IMR-90 (cell line): ENCODE data around the gene BEND2. TPM values are rescaled to one million over a fixed set of nuclear protein-coding genes. Genes with fewer than 3 reads are reported as not detected.

ENCODE experiments used
- ATAC-seq: fragments of 200-7000 bp; cut with Tn5 transposase; 2 replicates; pipeline ENCODE4 v1.9.1; 2020; ENCODE audit warnings: low read depth, mild to moderate bottlenecking, moderate library complexity
- BruUV-seq: library from RNA; stranded (reverse); fragments of 400-500 nt; replicated peaks from 2 replicates; lab custom pipeline; 2021; lab: Mats Ljungman, UMichigan
- CTCF ChIA-PET: fragments of 300-600 bp; formaldehyde crosslinking; extraction: SDS; loops from one replicate; lab custom pipeline; 2021; ENCODE audit warnings: antibody characterized with exemption; lab: Yijun Ruan, JAX
- POLR2A ChIA-PET: fragments of 300-600 bp; sonication (Branson Sonifier 250); formaldehyde crosslinking; loops from one replicate; lab custom pipeline; 2022; ENCODE audit warnings: antibody characterized with exemption; ENCODE audit not compliant: unreplicated experiment; lab: Charles Lee
- DNase-seq: peaks from one replicate; pipeline ENCODE4 v3.0.0; 2013
- H2AFZ ChIP-seq: replicated peaks from 2 replicates; pipeline ENCODE3; 2013; ENCODE audit warnings: low read length, mild to moderate bottlenecking; ENCODE audit not compliant: poor library complexity
- H2AK5ac ChIP-seq: 2 replicates; pipeline ENCODE4 v1.6.1; 2013; ENCODE audit warnings: low read depth, low read length, inconsistent platforms
- H2AK9ac ChIP-seq: replicated peaks from 2 replicates; pipeline ENCODE3; 2013; ENCODE audit warnings: mild to moderate bottlenecking, low read depth, low read length, moderate library complexity; ENCODE audit not compliant: poor library complexity
- H2BK120ac ChIP-seq: 2 replicates; pipeline ENCODE4 v1.6.1; 2013; ENCODE audit warnings: low read depth, low read length, inconsistent platforms
- H2BK15ac ChIP-seq: 3 replicates; pipeline ENCODE4 v1.6.1; 2013; ENCODE audit warnings: low read depth, low read length, inconsistent platforms
- H2BK20ac ChIP-seq: 2 replicates; pipeline ENCODE4 v1.6.1; 2013; ENCODE audit warnings: low read depth, mild to moderate bottlenecking, inconsistent platforms, low read length, moderate library complexity
- H2BK5ac ChIP-seq: 2 replicates; pipeline ENCODE4 v1.6.1; 2013; ENCODE audit warnings: mild to moderate bottlenecking, low read depth, low read length, inconsistent platforms; ENCODE audit not compliant: poor library complexity, severe bottlenecking
- H3K14ac ChIP-seq: replicated peaks from 2 replicates; pipeline ENCODE4 v1.6.1; 2013; ENCODE audit warnings: low read depth, low read length, inconsistent platforms
- H3K18ac ChIP-seq: 2 replicates; pipeline ENCODE4 v1.6.1; 2013; ENCODE audit warnings: low read depth, low read length, control low read depth
- H3K23ac ChIP-seq: 2 replicates; pipeline ENCODE4 v1.6.1; 2013; ENCODE audit warnings: low read depth, low read length, inconsistent platforms
- H3K27ac ChIP-seq: 2 replicates; pipeline ENCODE4 v1.5.1; 2013; ENCODE audit warnings: mild to moderate bottlenecking, control low read depth, low read length; ENCODE audit not compliant: insufficient read depth
- H3K27me3 ChIP-seq: 2 replicates; pipeline ENCODE4 v1.6.1; 2013; ENCODE audit warnings: low read length; ENCODE audit not compliant: control insufficient read depth, insufficient read depth
- H3K36me3 ChIP-seq: 2 replicates; pipeline ENCODE4 v1.6.1; 2013; ENCODE audit warnings: low read length, mixed read lengths; ENCODE audit not compliant: control insufficient read depth, insufficient read depth
- H3K4ac ChIP-seq: 2 replicates; pipeline ENCODE4 v1.6.1; 2013; ENCODE audit warnings: low read depth, low read length, inconsistent platforms
- H3K4me1 ChIP-seq: 2 replicates; pipeline ENCODE4 v1.6.1; 2013; ENCODE audit warnings: low read length, mixed read lengths; ENCODE audit not compliant: control insufficient read depth, insufficient read depth
- H3K4me2 ChIP-seq: 2 replicates; pipeline ENCODE4 v1.6.1; 2013; ENCODE audit warnings: low read depth, mild to moderate bottlenecking, control low read depth, low read length, moderate library complexity
- H3K4me3 ChIP-seq: 2 replicates; pipeline ENCODE4 v1.5.1; 2013; ENCODE audit warnings: low read depth, mild to moderate bottlenecking, control low read depth, low read length, moderate library complexity; ENCODE audit not compliant: insufficient read depth
- H3K56ac ChIP-seq: 2 replicates; pipeline ENCODE4 v1.6.1; 2013; ENCODE audit warnings: low read length, inconsistent platforms; ENCODE audit not compliant: insufficient read depth; ENCODE audit errors: extremely low read depth
- H3K79me1 ChIP-seq, 2 experiments: 2 replicates each; pipeline ENCODE4 v1.6.1; 2013; ENCODE audit warnings: low read length in 2 of 2, inconsistent platforms in 1 of 2, low read depth in 1 of 2
- H3K9ac ChIP-seq: 2 replicates; pipeline ENCODE4 v1.6.1; 2013; ENCODE audit warnings: low read depth, low read length, control low read depth
- H3K9me1 ChIP-seq: 2 replicates; pipeline ENCODE4 v1.6.1; 2013; ENCODE audit warnings: low read length, inconsistent platforms; ENCODE audit not compliant: insufficient read depth
- H3K9me3 ChIP-seq: 2 replicates; pipeline ENCODE4 v1.6.1; 2013; ENCODE audit warnings: low read length; ENCODE audit not compliant: control insufficient read depth, insufficient read depth
- H4K20me1 ChIP-seq: 2 replicates; pipeline ENCODE4 v1.6.1; 2013; ENCODE audit warnings: low read length, inconsistent platforms; ENCODE audit not compliant: insufficient read depth
- H4K5ac ChIP-seq: 2 replicates; pipeline ENCODE4 v1.6.1; 2013; ENCODE audit warnings: mild to moderate bottlenecking, low read depth, low read length, control low read depth
- H4K8ac ChIP-seq, 2 experiments: 2 replicates each; pipeline ENCODE4 v1.6.1; 2013; ENCODE audit warnings: low read depth in 2 of 2, low read length in 2 of 2, control low read depth in 1 of 2, inconsistent platforms in 1 of 2
- H4K91ac ChIP-seq: 2 replicates; pipeline ENCODE4 v1.6.1; 2013; ENCODE audit warnings: low read depth, low read length, inconsistent platforms; ENCODE audit not compliant: insufficient read depth
- BHLHE40 ChIP-seq: fragments of 150-350 bp; IDR thresholded peaks from 2 replicates; pipeline ENCODE4 v1.6.1; 2016; ENCODE audit warnings: mild to moderate bottlenecking, low read depth, low read length
- CEBPB ChIP-seq: IDR thresholded peaks from 2 replicates; pipeline ENCODE4 v1.6.1; 2012; ENCODE audit warnings: low read depth, low read length, improper control_type of control experiment
- CTCF ChIP-seq: conservative IDR thresholded peaks from 2 replicates; pipeline ENCODE4 v1.5.1; 2012; ENCODE audit warnings: mild to moderate bottlenecking, low read depth, low read length, improper control_type of control experiment
- ELK1 ChIP-seq: fragments of 150-350 bp; IDR thresholded peaks from 2 replicates; pipeline ENCODE4 v1.6.1; 2016; ENCODE audit warnings: low read depth, mild to moderate bottlenecking, low read length, moderate library complexity, borderline replicate concordance
- MAFK ChIP-seq: IDR thresholded peaks from 2 replicates; pipeline ENCODE4 v1.6.1; 2012; ENCODE audit warnings: low read depth, low read length, improper control_type of control experiment
- MAZ ChIP-seq: IDR thresholded peaks from 2 replicates; pipeline ENCODE4 v1.6.1; 2012; ENCODE audit warnings: low read depth, mild to moderate bottlenecking, low read length, improper control_type of control experiment, moderate library complexity, borderline replicate concordance
- NFE2L2 ChIP-seq: fragments of 150-350 bp; IDR thresholded peaks from 2 replicates; pipeline ENCODE4 v1.6.1; 2016; ENCODE audit warnings: low read depth, mild to moderate bottlenecking, low read length
- POLR2A ChIP-seq: IDR thresholded peaks from 2 replicates; pipeline ENCODE4 v1.6.1; 2012; ENCODE audit warnings: mild to moderate bottlenecking, low read depth, low read length
- RAD21 ChIP-seq: IDR thresholded peaks from 2 replicates; pipeline ENCODE4 v1.6.1; 2012; ENCODE audit warnings: low read length, improper control_type of control experiment
- RFX5 ChIP-seq: IDR thresholded peaks from 2 replicates; pipeline ENCODE4 v1.8.0; 2012; ENCODE audit warnings: low read depth, mild to moderate bottlenecking, low read length, moderate library complexity
- SMC3 ChIP-seq: fragments of 150-350 bp; IDR thresholded peaks from 2 replicates; pipeline ENCODE4 v1.6.1; 2016; ENCODE audit warnings: low read depth, mild to moderate bottlenecking, antibody characterized with exemption, low read length, moderate library complexity
- USF2 ChIP-seq: fragments of 150-350 bp; IDR thresholded peaks from 2 replicates; pipeline ENCODE4 v1.6.1; 2017; ENCODE audit warnings: mild to moderate bottlenecking, antibody characterized with exemption, low read length, low read depth
- WGBS, 2 experiments: methylation state at CpG; one replicate each; pipeline versions ENCODE4 v1.1.5 to v1.1.7; 2013; ENCODE audit warnings: missing lambda C conversion rate in 2 of 2; ENCODE audit not compliant: insufficient read length in 1 of 2; ENCODE audit errors: extremely low coverage in 2 of 2; 5-methylcytosine and 5-hydroxymethylcytosine counted together
- dilution Hi-C: fragments of 300-500 bp; cut with HindIII; formaldehyde crosslinking; loops from one replicate; pipeline ENCODE4 v1.14.3; 2018; ENCODE audit warnings: low sequenced_read_pairs; ENCODE audit not compliant: unreplicated experiment
- in situ Hi-C: fragments of 300-500 bp; cut with MboI; formaldehyde crosslinking; loops from 3 replicates; pipeline ENCODE4 v1.14.3; 2019; ENCODE audit warnings: low sequenced_read_pairs, inconsistent platforms, mixed read lengths
- intact Hi-C: fragments of 100-400 bp; cut with micrococcal nuclease; formaldehyde crosslinking; loops from 2 replicates; pipeline ENCODE4 v1.10.0; 2022
- polyA plus RNA-seq, 3 experiments: library from polyadenylated mRNA; depleted of rRNA; stranded (reverse); fragments of >200 nt; gene quantifications; 2 replicates each; pipeline ENCODE4 v1.2.3, GENCODE V29; 2012; ENCODE audit warnings: low replicate concordance in 1 of 3
- total RNA-seq: library from RNA; depleted of rRNA; stranded (reverse); fragments of >200 nt; gene quantifications from 2 replicates; pipeline ENCODE4 v1.2.3, GENCODE V29; 2012

BEND2 gene
- total and polyA plus RNA-seq, 2 of the 4 experiments (the other 2 are of a cell fraction) = not detected

GRCh38 chrX:18146009-18146408, 74.7 kb downstream of the BEND2 start:
- dilution Hi-C loops = no loop called here

More at GRCh38 chrX:18146009-18146408, 74.7 kb downstream of the BEND2 start:
- H3K27ac ChIP-seq = no peak overlapping the region
- in situ Hi-C loops (no loop called here), intact Hi-C loops (no loop called here)
- H3K9me1 ChIP-seq = no peaks in the 10 kb centered on the region
- H2AK9ac ChIP-seq = no peak overlapping the region
- H3K4me2 ChIP-seq = no peak overlapping the region
- H2BK15ac ChIP-seq = no peak overlapping the region
- H3K56ac ChIP-seq = no peak overlapping the region
- no peak overlapping the region for H2BK5ac ChIP-seq
- no peak overlapping the region for H2AFZ ChIP-seq
- no TSS peak for BruUV-seq
- H2BK120ac ChIP-seq = no peak overlapping the region
- TF ChIP-seq MAFK = no peak
- no peak for TF ChIP-seq CTCF
- no peak for TF ChIP-seq BHLHE40
- TF ChIP-seq USF2 = no peak
- TF ChIP-seq POLR2A = no peak
- no peak for TF ChIP-seq RFX5
- no peak for TF ChIP-seq MAZ
- TF ChIP-seq NFE2L2 = no peak
- TF ChIP-seq RAD21 = no peak
- no peak for TF ChIP-seq ELK1
- TF ChIP-seq SMC3 = no peak
- TF ChIP-seq CEBPB = no peak
- H2AK5ac ChIP-seq = no peak overlapping the region
- H2BK20ac ChIP-seq = no peak overlapping the region
- H3K18ac ChIP-seq = no peak overlapping the region
- no peaks in the 10 kb centered on the region for H3K4me1 ChIP-seq
- WGBS, 2 experiments = no CpG with 5 or more reads among the region's 2 CpGs
- no peak overlapping the region for H3K4me3 ChIP-seq
- H3K14ac ChIP-seq = no peak overlapping the region
- no peak for DNase-seq
- no peak overlapping the region for H4K5ac ChIP-seq
- no peak overlapping the region for H4K8ac ChIP-seq
- no peak overlapping the region for H3K23ac ChIP-seq
- H3K9ac ChIP-seq = no peak overlapping the region
- H3K27me3 ChIP-seq = no peaks in the 10 kb centered on the region
- POLR2A ChIA-PET = no interaction called here
- ATAC-seq = no peak
- H3K4ac ChIP-seq = no peak overlapping the region
- no peaks in the 10 kb centered on the region for H4K20me1 ChIP-seq
- H4K91ac ChIP-seq = no peak overlapping the region
- CTCF ChIA-PET = no interaction called here
- H3K79me1 ChIP-seq = no peaks in the 10 kb centered on the region
- no peaks in the 10 kb centered on the region for H3K9me3 ChIP-seq
- H3K36me3 ChIP-seq = no peaks in the 10 kb centered on the region
